ENCODE measurements around the gene TRIM69. TPM values are rescaled to one million over a fixed set of nuclear protein-coding genes. Genes with fewer than 3 reads are reported as not detected.

TRIM69 gene
- total RNA-seq, 1 experiment from 2014 or later = 6.7 TPM

- Mint-ChIP-seq H3K4me1 (ENCODE audit: low read depth, unreplicated experiment) (no peaks in the 10 kb centered on the region), H3K27me3 (ENCODE audit: insufficient read depth, unreplicated experiment) (no peaks in the 10 kb centered on the region), H3K9me3 (ENCODE audit: unreplicated experiment) (no peaks in the 10 kb centered on the region), H3K27ac (ENCODE audit: unreplicated experiment) (peak overlapping the region; percentile 99), H3K36me3 (ENCODE audit: insufficient read depth, unreplicated experiment) (peaks cover 37% of the 10 kb centered on the region), H3K4me3 (ENCODE audit: unreplicated experiment) (peak overlapping the region; percentile 100)
- TF ChIP-seq CTCF (IDR thresholded peaks at IDR 0.05; ENCODE audit: insufficient read depth in 1 of 2, low read depth in 1 of 2, low read length in 1 of 2, severe bottlenecking in 1 of 2, unreplicated experiment in 1 of 2) = no peak
- no peaks in the 10 kb centered on the region for H3K9me3 ChIP-seq
- H3K27me3 ChIP-seq (replicated peaks; ENCODE audit: control insufficient read depth, insufficient read depth, low read length) = no peaks in the 10 kb centered on the region
- BruUV-seq (replicated peaks) = no TSS peak
- H3K4me1 ChIP-seq = no peaks in the 10 kb centered on the region
- H3K4me3 ChIP-seq (ENCODE audit: low read depth, low read length) = peak overlapping the region; percentile 66
- intact Hi-C loops (cut with micrococcal nuclease; ENCODE audit: unreplicated experiment) = no loop called here
- ChIA-PET POLR2A (interaction anchor here (0.7 to 4.8 kb wide), 4 partner anchors 16 to 50 kb away, joined by 4 to 32 read pairs (median 7); partner anchors contain the start of gene SPG11), CTCF (interaction anchor here (0.7 to 4.0 kb wide), 5 partner anchors 13 to 50 kb away, joined by 3 to 27 read pairs (median 11); partner anchors contain the start of genes SPG11 and TRIM69)
- no peak for DNase-seq
- H3K36me3 ChIP-seq (ENCODE audit: control insufficient read depth, insufficient read depth, low read length) = no peaks in the 10 kb centered on the region
Measured at GRCh38 chr15:44713006-44713966, 23.0 kb upstream of the TRIM69 start.

- no peak overlapping the region for H3K4me3 Mint-ChIP-seq (ENCODE audit: unreplicated experiment)
- CTCF ChIA-PET = no interaction called here
- Histone ChIP-seq H3K27me3 (replicated peaks; ENCODE audit: control insufficient read depth, insufficient read depth, low read length) (no peaks in the 10 kb centered on the region), H3K4me3 (ENCODE audit: low read depth, low read length) (no peak overlapping the region), H3K36me3 (ENCODE audit: control insufficient read depth, insufficient read depth, low read length) (no peaks in the 10 kb centered on the region), H3K9me3 (no peaks in the 10 kb centered on the region), H3K4me1 (no peaks in the 10 kb centered on the region)
- no peak overlapping the region for H3K27ac Mint-ChIP-seq (ENCODE audit: unreplicated experiment)
- no peaks in the 10 kb centered on the region for H3K4me1 Mint-ChIP-seq (ENCODE audit: low read depth, unreplicated experiment)
- intact Hi-C loops (cut with micrococcal nuclease; ENCODE audit: unreplicated experiment) = no loop called here
- no peaks in the 10 kb centered on the region for H3K9me3 Mint-ChIP-seq (ENCODE audit: unreplicated experiment)
- no peak for DNase-seq
- H3K36me3 Mint-ChIP-seq (ENCODE audit: insufficient read depth, unreplicated experiment) = peaks cover 41% of the 10 kb centered on the region
- H3K27me3 Mint-ChIP-seq (ENCODE audit: insufficient read depth, unreplicated experiment) = no peaks in the 10 kb centered on the region
- no TSS peak for BruUV-seq (replicated peaks)
- POLR2A ChIA-PET = interaction anchor here (4.8 kb wide), 1 partner anchor 14 kb away, joined by 32 read pairs; no protein-coding TSS in a partner anchor
- TF ChIP-seq CTCF (IDR thresholded peaks at IDR 0.05; ENCODE audit: insufficient read depth in 1 of 2, low read depth in 1 of 2, low read length in 1 of 2, severe bottlenecking in 1 of 2, unreplicated experiment in 1 of 2) = no peak
Measured at GRCh38 chr15:44715142-44715796, 21.1 kb upstream of the TRIM69 start.

- POLR2A ChIA-PET = interaction anchor here (0.5 to 4.8 kb wide), 2 partner anchors 13 to 24 kb away, joined by 5 to 32 read pairs; no protein-coding TSS in a partner anchor
- Histone ChIP-seq H3K9me3 (no peaks in the 10 kb centered on the region), H3K36me3 (ENCODE audit: control insufficient read depth, insufficient read depth, low read length) (no peaks in the 10 kb centered on the region), H3K4me1 (no peaks in the 10 kb centered on the region), H3K4me3 (ENCODE audit: low read depth, low read length) (no peak overlapping the region), H3K27me3 (replicated peaks; ENCODE audit: control insufficient read depth, insufficient read depth, low read length) (no peaks in the 10 kb centered on the region)
- no TSS peak for BruUV-seq (replicated peaks)
- CTCF ChIA-PET = no interaction called here
- Mint-ChIP-seq H3K27ac (ENCODE audit: unreplicated experiment) (no peak overlapping the region), H3K27me3 (ENCODE audit: insufficient read depth, unreplicated experiment) (no peaks in the 10 kb centered on the region), H3K36me3 (ENCODE audit: insufficient read depth, unreplicated experiment) (peaks cover 41% of the 10 kb centered on the region), H3K4me3 (ENCODE audit: unreplicated experiment) (no peak overlapping the region), H3K4me1 (ENCODE audit: low read depth, unreplicated experiment) (no peaks in the 10 kb centered on the region), H3K9me3 (ENCODE audit: unreplicated experiment) (no peaks in the 10 kb centered on the region)
- intact Hi-C loops (cut with micrococcal nuclease; ENCODE audit: unreplicated experiment) = no loop called here
- TF ChIP-seq CTCF (IDR thresholded peaks at IDR 0.05; ENCODE audit: insufficient read depth in 1 of 2, low read depth in 1 of 2, low read length in 1 of 2, severe bottlenecking in 1 of 2, unreplicated experiment in 1 of 2) = no peak
- no peak for DNase-seq
Measured at GRCh38 chr15:44715797-44716334, 20.5 kb upstream of the TRIM69 start.
